Right lobe of liver (tissue), 4 donors: ENCODE data around the gene ASPDH.

ENCODE experiments used
- CTCF ChIP-seq, 4 donors: fragments of 200-600 bp in 3 of 4; fragments of 450-650 bp in 1 of 4; IDR thresholded peaks; one replicate each; pipeline versions ENCODE4 v1.5.1 to v1.8.0; 2016 to 2022; ENCODE audit warnings: antibody characterized with exemption in 4 of 4, mild to moderate bottlenecking in 2 of 4
- POLR2A ChIP-seq: fragments of 450-650 bp; IDR thresholded peaks from one replicate; pipeline ENCODE4 v1.6.1; 2017; ENCODE audit warnings: antibody characterized with exemption, mild to moderate bottlenecking
- donor health status: DM: no; HTN: no; CAD: no.
- donor health status: DM: no; HTN: no; CAD: no.
- donor health status: DM: no; HTN: yes; CAD: no.

- TF ChIP-seq CTCF (IDR thresholded peaks at IDR 0.05) (no peak), POLR2A (no peak)
Measured at GRCh38 chr19:50519006-50519575, 5.4 kb upstream of the ASPDH start.
